Smooth muscle cell (in vitro differentiated cells): ENCODE data around the gene ZRANB2. TPM values are rescaled to one million over a fixed set of nuclear protein-coding genes. Genes with fewer than 3 reads are reported as not detected.

ENCODE experiments used
- DNase-seq: peaks from one replicate; lab custom pipeline; 2025; ENCODE audit not compliant: unreplicated experiment; lab: John Stamatoyannopoulos, UW
- H2AFZ ChIP-seq: fragments of 200-600 bp; sonication (generic); 2 replicates; pipeline ENCODE4 v1.6.0; 2016; ENCODE audit warnings: antibody characterized with exemption, low read depth, mild to moderate bottlenecking
- H3F3A ChIP-seq: fragments of 200-600 bp; sonication (generic); 2 replicates; pipeline ENCODE4 v1.6.0; 2017; ENCODE audit warnings: antibody characterized with exemption, low read depth
- H3K27ac ChIP-seq: fragments of 200-600 bp; sonication (generic); 2 replicates; pipeline ENCODE4 v1.5.1; 2016; ENCODE audit warnings: low read depth, mild to moderate bottlenecking
- H3K27me3 ChIP-seq: fragments of 200-600 bp; sonication (generic); 2 replicates; pipeline ENCODE4 v1.6.1; 2016; ENCODE audit warnings: low read depth, mild to moderate bottlenecking
- H3K36me3 ChIP-seq: fragments of 200-600 bp; sonication (generic); 2 replicates; pipeline ENCODE4 v1.5.1; 2016; ENCODE audit warnings: low read depth
- H3K4me1 ChIP-seq: fragments of 200-600 bp; sonication (generic); 2 replicates; pipeline ENCODE4 v1.5.1; 2016; ENCODE audit warnings: low read depth
- H3K4me2 ChIP-seq: fragments of 200-600 bp; sonication (generic); 2 replicates; pipeline ENCODE4 v1.6.0; 2016; ENCODE audit warnings: mild to moderate bottlenecking
- H3K4me3 ChIP-seq: fragments of 200-600 bp; sonication (generic); 2 replicates; pipeline ENCODE4 v1.5.1; 2016; ENCODE audit warnings: mild to moderate bottlenecking
- H3K79me2 ChIP-seq: fragments of 200-600 bp; sonication (generic); 2 replicates; pipeline ENCODE4 v1.6.0; 2016; ENCODE audit warnings: low read depth, mild to moderate bottlenecking
- H3K9ac ChIP-seq: fragments of 200-600 bp; sonication (generic); 2 replicates; pipeline ENCODE4 v1.6.0; 2016; ENCODE audit warnings: low read depth
- H3K9me3 ChIP-seq: fragments of 200-600 bp; sonication (generic); replicated peaks from 2 replicates; pipeline ENCODE4 v1.5.1; 2016; ENCODE audit warnings: low read depth
- H4K20me1 ChIP-seq: fragments of 200-600 bp; sonication (generic); 2 replicates; pipeline ENCODE4 v1.6.0; 2016; ENCODE audit warnings: low read depth
- WGBS: methylation state at CpG from one replicate; pipeline ENCODE4 v1.1.7; 2016; ENCODE audit warnings: low lambda C conversion rate; 5-methylcytosine and 5-hydroxymethylcytosine counted together
- polyA plus RNA-seq: library from polyadenylated mRNA; unstranded; fragments of >200 nt; fragmentation: Nextera tagmentation; extraction: Ambion mirVana; gene quantifications from 2 replicates; pipeline ENCODE4 v1.2.1, GENCODE V29; 2016
- total RNA-seq: library from RNA; depleted of rRNA; stranded (reverse); fragments of >200 nt; gene quantifications from 2 replicates; pipeline ENCODE4 v1.2.3, GENCODE V29; 2014
- TF ChIP-seq, protein P1 (sequence below): fragments of 200-600 bp; sonication (generic); IDR thresholded peaks from 2 replicates; pipeline ENCODE4 v1.5.1; 2017; ENCODE audit warnings: borderline replicate concordance, mild to moderate bottlenecking, antibody characterized with exemption; ENCODE audit not compliant: insufficient read depth, poor library complexity, severe bottlenecking

Gene ZRANB2
- total and polyA plus RNA-seq, 2 experiments from 2014 or later = 45.5 to 77.0 TPM

DNA sequence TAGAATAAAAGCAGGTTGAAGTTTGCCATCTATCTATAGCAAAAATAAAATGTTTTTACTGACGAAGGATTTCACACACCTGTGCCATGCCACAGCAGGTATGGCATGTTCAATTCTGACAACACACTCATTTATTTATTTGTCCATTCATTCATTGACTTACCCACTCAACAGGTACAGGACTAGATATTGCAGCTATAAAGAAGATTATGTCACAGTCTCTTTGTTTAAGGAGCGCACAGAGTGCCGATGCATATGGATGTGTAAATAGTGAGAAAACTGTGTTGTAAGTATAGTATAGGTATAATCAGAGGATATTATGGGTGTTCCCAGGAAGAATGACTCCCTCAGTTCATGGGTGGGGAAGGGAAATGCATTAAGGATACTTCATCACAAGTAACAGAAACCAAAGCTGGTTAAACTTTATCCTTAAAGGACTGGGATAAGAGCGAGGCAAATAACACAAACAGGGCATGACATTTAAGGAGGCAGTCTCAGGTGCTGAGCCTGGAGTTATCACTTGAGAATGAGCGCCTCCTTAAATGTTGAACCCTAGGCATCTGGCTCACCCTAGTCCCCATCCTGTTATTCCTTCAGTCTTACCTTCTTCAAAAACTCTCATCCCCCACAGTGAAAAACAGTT is 7.9 kb upstream of the ZRANB2 start:
- Histone ChIP-seq H3K9ac (no peak overlapping the region), H3F3A (no peaks in the 10 kb centered on the region), H3K36me3 (no peaks in the 10 kb centered on the region), H3K4me2 (no peak overlapping the region), H4K20me1 (no peaks in the 10 kb centered on the region), H3K27ac (no peak overlapping the region), H3K4me1 (no peaks in the 10 kb centered on the region), H3K27me3 (peaks cover 13% of the 10 kb centered on the region), H2AFZ (no peak overlapping the region), H3K79me2 (no peaks in the 10 kb centered on the region), H3K9me3 (no peaks in the 10 kb centered on the region), H3K4me3 (no peak overlapping the region)
- WGBS = 96% methylated on average over 5 of the region's 5 CpGs
- TF ChIP-seq, protein P1, sequence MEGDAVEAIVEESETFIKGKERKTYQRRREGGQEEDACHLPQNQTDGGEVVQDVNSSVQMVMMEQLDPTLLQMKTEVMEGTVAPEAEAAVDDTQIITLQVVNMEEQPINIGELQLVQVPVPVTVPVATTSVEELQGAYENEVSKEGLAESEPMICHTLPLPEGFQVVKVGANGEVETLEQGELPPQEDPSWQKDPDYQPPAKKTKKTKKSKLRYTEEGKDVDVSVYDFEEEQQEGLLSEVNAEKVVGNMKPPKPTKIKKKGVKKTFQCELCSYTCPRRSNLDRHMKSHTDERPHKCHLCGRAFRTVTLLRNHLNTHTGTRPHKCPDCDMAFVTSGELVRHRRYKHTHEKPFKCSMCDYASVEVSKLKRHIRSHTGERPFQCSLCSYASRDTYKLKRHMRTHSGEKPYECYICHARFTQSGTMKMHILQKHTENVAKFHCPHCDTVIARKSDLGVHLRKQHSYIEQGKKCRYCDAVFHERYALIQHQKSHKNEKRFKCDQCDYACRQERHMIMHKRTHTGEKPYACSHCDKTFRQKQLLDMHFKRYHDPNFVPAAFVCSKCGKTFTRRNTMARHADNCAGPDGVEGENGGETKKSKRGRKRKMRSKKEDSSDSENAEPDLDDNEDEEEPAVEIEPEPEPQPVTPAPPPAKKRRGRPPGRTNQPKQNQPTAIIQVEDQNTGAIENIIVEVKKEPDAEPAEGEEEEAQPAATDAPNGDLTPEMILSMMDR = no peak
- no peak for DNase-seq

DNA sequence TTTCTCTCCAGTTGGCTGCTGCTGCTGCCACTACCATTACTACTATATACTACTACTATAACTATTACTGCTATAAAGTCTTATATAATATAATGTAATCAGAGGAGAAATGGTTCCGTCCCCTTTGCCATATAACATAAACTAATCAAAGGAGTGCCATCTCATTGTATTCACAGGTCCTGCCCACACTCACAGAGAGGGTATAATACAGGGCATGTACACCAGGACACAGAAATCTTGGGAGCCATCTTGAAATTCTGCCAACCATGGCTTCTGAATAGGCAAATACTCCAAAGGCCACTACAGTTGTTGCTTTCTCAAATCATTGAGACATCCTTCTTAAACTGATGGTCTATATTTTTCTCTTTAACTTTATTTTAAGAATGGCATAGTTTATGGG is 6.9 kb upstream of the ZRANB2 start:
- H3K4me2 ChIP-seq = no peak overlapping the region
- H3K79me2 ChIP-seq = no peaks in the 10 kb centered on the region
- H3K27ac ChIP-seq = no peak overlapping the region
- H4K20me1 ChIP-seq = no peaks in the 10 kb centered on the region
- no peaks in the 10 kb centered on the region for H3K36me3 ChIP-seq
- DNase-seq = no peak
- H3F3A ChIP-seq = no peaks in the 10 kb centered on the region
- no peak overlapping the region for H2AFZ ChIP-seq
- H3K9ac ChIP-seq = no peak overlapping the region
- no peak overlapping the region for H3K4me3 ChIP-seq
- H3K4me1 ChIP-seq = no peaks in the 10 kb centered on the region
- WGBS = 93% methylated on average over 1 of the region's 1 CpG
- H3K27me3 ChIP-seq = peaks cover 18% of the 10 kb centered on the region
- no peaks in the 10 kb centered on the region for H3K9me3 ChIP-seq
- TF ChIP-seq, protein P1 = no peak

DNA sequence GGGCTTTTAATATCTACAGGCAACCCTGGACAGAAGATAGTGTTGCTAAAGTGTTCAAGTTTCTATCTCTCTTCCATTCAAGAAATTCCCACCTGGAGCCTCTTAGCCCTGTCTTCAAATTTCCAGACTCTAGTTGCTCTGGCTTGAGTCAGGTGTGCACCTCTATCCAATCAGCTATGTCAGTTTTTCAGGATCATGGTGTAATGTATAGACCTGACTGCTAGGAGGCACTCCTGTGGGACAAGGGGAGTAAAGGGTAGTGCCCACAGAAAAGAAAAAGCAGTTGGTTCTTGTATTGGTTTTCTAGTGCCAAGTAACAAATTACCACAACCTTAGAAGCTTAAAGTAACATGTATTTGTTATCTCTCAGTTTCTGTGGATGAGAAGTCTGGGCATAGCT is 6.2 kb upstream of the ZRANB2 start:
- TF ChIP-seq, protein P1 = no peak

DNA sequence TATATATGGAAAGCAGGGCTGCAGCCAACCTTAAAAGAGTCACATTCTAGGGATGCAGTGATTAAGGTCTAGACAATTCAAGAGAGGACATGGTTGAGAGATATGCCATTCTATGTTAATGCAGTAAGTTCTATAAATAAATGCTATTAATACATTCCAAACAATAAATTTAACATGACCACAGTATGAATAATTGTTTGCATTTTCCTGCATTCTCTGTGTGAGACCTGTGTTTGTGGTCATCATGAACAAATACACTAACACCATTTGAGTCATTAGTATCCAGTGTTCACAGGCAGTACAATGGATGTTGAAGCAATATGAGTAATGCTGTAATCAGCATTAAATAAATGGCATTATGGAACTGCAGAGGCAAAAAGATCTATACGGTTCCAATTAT is 5.5 kb upstream of the ZRANB2 start:
- WGBS = 92% methylated on average over 1 of the region's 1 CpG
- Histone ChIP-seq H3K4me1 (peaks cover 3% of the 10 kb centered on the region), H3K9ac (no peak overlapping the region), H3K79me2 (no peaks in the 10 kb centered on the region), H3K9me3 (no peaks in the 10 kb centered on the region), H3K27me3 (peaks cover 18% of the 10 kb centered on the region), H3K4me2 (no peak overlapping the region), H3K4me3 (no peak overlapping the region), H3K36me3 (no peaks in the 10 kb centered on the region), H3K27ac (no peak overlapping the region), H4K20me1 (no peaks in the 10 kb centered on the region), H2AFZ (no peak overlapping the region), H3F3A (no peaks in the 10 kb centered on the region)
- TF ChIP-seq, protein P1 = no peak
- DNase-seq = no peak

More for the DNA sequence above, 6.2 kb upstream of the ZRANB2 start:
- Histone ChIP-seq H3K79me2 (no peaks in the 10 kb centered on the region), H3K36me3 (no peaks in the 10 kb centered on the region), H3F3A (no peaks in the 10 kb centered on the region), H3K4me1 (no peaks in the 10 kb centered on the region), H4K20me1 (no peaks in the 10 kb centered on the region), H3K4me3 (no peak overlapping the region), H3K9ac (no peak overlapping the region), H3K4me2 (no peak overlapping the region), H3K27ac (no peak overlapping the region), H3K9me3 (no peaks in the 10 kb centered on the region), H2AFZ (no peak overlapping the region), H3K27me3 (peaks cover 18% of the 10 kb centered on the region)
- DNase-seq = no peak
